Esophagus (tissue), 2 donors: ENCODE results near the gene DUSP10. TPM values are rescaled to one million over a fixed set of nuclear protein-coding genes. Genes with fewer than 3 reads are reported as not detected.

Experiments used
- H3K27ac ChIP-seq, 2 donors: one replicate each; pipeline ENCODE4 v1.5.1; 2013; ENCODE audit warnings: low read depth in 2 of 2, mild to moderate bottlenecking in 2 of 2, inconsistent platforms in 1 of 2, low read length in 1 of 2, moderate library complexity in 1 of 2
- H3K27me3 ChIP-seq, 2 donors: one replicate each; pipeline ENCODE4 v1.6.1; 2013; ENCODE audit warnings: low read length in 2 of 2, control low read depth in 1 of 2, mild to moderate bottlenecking in 1 of 2; ENCODE audit not compliant: insufficient read depth in 2 of 2, control insufficient read depth in 1 of 2
- H3K36me3 ChIP-seq, 2 donors: one replicate each; pipeline ENCODE4 v1.6.1; 2013; ENCODE audit warnings: low read length in 1 of 2; ENCODE audit not compliant: control insufficient read depth in 2 of 2, insufficient read depth in 2 of 2
- H3K4me1 ChIP-seq, 2 donors: one replicate each; pipeline ENCODE4 v1.6.1; 2013; ENCODE audit warnings: low read length in 1 of 2; ENCODE audit not compliant: control insufficient read depth in 2 of 2, insufficient read depth in 2 of 2
- H3K4me3 ChIP-seq, 2 donors: one replicate each; pipeline ENCODE4 v1.5.1; 2013; ENCODE audit warnings: low read length in 2 of 2, mild to moderate bottlenecking in 2 of 2, low read depth in 1 of 2, moderate library complexity in 1 of 2
- H3K9me3 ChIP-seq, 2 donors: one replicate each; pipeline ENCODE4 v1.6.1; 2013; ENCODE audit warnings: mild to moderate bottlenecking in 2 of 2, low read depth in 1 of 2, low read length in 1 of 2, moderate library complexity in 1 of 2; ENCODE audit not compliant: control insufficient read depth in 2 of 2, insufficient read depth in 1 of 2
- WGBS, 2 donors: extraction: QIAGEN DNeasy Blood & Tissue Kit; methylation state at CpG; one replicate each; pipeline ENCODE4 v1.1.7; 2013; 5-methylcytosine and 5-hydroxymethylcytosine counted together
- polyA plus RNA-seq, 2 donors: library from polyadenylated mRNA; stranded (reverse); fragments of 200-250 nt; gene quantifications; one replicate each; pipeline ENCODE4 v1.2.3, GENCODE V29; 2013
- donor health status: healthy with polysubstance abuse.
- donor health status: Bipolar disorder and iron deficiency.

DUSP10 gene
- polyA plus RNA-seq = 1 to 10 TPM; 2.0 to 4.7 TPM

DNA sequence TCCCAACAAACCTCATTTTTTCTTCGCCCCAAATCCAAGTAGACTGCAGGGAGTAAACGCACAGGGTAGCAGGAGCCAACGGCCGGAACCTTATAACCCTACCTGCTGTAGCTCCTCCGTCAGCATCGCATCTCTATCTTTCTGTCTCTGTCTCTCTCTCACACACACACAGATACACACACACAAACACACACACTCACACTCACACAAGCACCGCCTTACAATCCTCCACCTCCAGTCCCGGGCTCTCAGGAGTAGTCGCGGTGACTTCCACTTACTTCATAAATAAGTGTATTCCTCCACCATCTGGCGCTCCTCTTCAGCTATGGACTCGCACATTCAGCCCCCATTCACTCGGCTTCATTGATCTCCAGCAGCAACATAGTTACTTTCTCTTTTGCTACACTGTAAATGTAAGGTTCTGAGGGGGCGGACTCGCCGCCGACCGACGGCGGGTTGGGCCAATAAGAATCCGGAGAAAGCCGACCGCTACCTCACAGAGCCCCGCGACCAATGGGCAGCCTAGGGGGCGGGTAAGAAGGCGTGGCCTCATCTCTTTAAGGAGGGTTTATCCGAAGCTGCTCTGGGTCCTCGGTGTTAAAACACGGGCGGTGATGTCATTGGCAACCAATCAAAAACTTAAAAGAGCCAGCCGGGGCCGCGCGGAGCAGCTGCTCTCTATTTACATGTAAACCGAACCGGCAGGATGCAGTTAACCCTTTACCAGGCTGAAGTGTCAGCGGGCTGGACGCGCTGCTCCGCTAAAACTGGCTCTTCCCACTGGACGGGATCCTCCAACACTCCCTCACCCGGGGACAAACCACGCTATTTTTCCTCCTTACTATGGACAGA, at the start of gene DUSP10:
Gene DUSP10, minus strand, starts transcription at position 387 of the 852 bp plus-strand sequence. CDS start 2,345 bp downstream, outside the sequence.
- H3K4me3 ChIP-seq = peak within 1 kb of the TSS; percentile 65 to 88
- H3K27ac ChIP-seq = peak within 1 kb of the TSS; percentile 98
- no peaks in the 10 kb centered on the region for H3K27me3 ChIP-seq
- H3K36me3 ChIP-seq = peaks cover 0 to 2% of the 10 kb centered on the region in 2 donors
- H3K9me3 ChIP-seq = no peaks in the 10 kb centered on the region
- 0% methylated on average over 44 of the region's 44 CpGs for WGBS, 2 donors
- peaks cover 0 to 14% of the 10 kb centered on the region in 2 donors for H3K4me1 ChIP-seq

DNA sequence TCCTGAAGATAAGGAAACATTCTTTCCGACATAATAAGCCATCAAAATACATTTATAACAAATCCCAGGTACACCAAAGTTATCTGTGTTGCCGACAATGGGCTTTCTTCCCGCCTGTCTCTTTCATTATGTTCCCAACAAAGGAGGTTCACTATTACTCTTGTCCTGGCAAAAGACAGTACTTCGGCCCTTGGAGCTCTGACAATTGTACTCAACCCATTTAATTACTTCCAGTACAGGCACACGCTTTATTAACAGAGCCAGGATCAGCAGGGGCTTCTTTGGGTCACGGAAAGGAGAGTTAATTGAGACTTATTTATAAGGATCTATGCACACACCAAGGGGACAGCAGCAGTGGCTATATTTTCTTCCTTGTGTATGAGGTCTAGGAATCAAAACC, 46.6 kb upstream of the DUSP10 start:
- H3K4me3 ChIP-seq = no peak overlapping the region
- no peaks in the 10 kb centered on the region for H3K9me3 ChIP-seq
- WGBS, 2 donors = 76 to 77% methylated on average over 6 of the region's 6 CpGs
- no peaks in the 10 kb centered on the region for H3K27me3 ChIP-seq
- H3K27ac ChIP-seq = no peak overlapping the region
- H3K36me3 ChIP-seq = no peaks in the 10 kb centered on the region
- H3K4me1 ChIP-seq = peaks cover 0 to 2% of the 10 kb centered on the region in 2 donors

DNA sequence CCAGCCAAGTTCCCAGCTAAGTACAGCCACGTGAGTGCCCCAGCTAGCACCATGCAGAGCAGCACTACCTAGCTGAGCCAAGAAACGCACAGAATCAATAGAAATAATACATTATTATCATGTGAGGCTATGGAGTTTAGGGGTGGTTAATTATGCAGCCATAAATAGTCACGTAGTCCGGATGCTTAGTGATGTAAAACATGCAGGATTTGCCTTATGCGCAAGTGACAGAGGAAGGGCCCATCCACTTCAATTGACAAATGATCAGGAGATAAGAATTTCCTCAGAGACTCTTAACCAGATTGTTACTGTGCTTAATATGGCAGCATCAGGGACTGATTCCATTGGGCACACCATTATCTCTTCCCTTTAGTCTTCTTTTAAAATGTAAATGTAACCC, 44.8 kb upstream of the DUSP10 start:
- Histone ChIP-seq H3K4me3 (no peak overlapping the region), H3K36me3 (no peaks in the 10 kb centered on the region), H3K27me3 (no peaks in the 10 kb centered on the region), H3K4me1 (peaks cover 0 to 2% of the 10 kb centered on the region in 2 donors), H3K27ac (no peak overlapping the region), H3K9me3 (no peaks in the 10 kb centered on the region)
- 91 to 94% methylated on average over 5 of the region's 5 CpGs for WGBS, 2 donors

DNA sequence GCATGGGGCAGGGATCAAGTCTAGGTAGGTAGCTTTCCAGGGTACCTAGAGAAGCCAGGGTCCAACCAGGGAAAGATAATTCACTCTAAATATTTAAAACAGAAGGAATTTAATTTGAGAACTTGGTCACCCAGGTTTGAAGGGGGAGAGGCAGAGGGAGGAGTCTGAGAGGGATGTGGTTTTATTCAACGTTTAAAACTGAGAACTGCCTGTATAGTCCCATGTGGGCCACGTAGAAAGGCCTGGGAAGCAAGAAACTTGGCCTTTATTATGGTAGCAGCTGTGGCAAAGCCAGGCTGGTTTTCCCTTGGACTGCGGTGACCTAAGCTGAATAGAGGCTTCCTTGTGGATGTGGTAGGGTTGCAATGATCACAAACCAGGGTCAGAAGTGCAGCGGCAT, 42.0 kb upstream of the DUSP10 start:
- H3K27ac ChIP-seq = no peak overlapping the region
- peaks cover 0 to 2% of the 10 kb centered on the region in 2 donors for H3K4me1 ChIP-seq
- H3K27me3 ChIP-seq = no peaks in the 10 kb centered on the region
- H3K36me3 ChIP-seq = no peaks in the 10 kb centered on the region
- no peaks in the 10 kb centered on the region for H3K9me3 ChIP-seq
- WGBS, 2 donors = 63 to 70% methylated on average over 4 of the region's 4 CpGs
- H3K4me3 ChIP-seq = no peak overlapping the region

DNA sequence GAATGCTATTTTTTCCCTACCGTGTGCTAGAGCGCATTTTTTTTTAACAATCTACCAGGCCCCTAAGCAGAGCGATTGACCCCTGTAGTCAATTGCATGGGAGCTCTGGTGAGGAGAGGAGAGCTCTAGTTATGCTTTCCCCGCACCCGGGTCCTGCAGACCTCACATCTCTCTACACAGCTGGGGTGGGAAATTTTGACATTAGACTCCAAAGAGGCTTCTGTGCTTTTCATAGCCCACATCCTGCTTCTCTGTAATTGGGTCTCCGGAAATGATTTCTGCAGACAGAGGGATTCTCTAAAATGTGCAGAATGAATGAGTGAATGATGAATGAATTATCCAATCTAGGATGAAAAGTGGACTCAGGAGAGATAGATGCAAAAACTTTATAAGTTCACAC, 41.5 kb upstream of the DUSP10 start:
- Histone ChIP-seq H3K27me3 (no peaks in the 10 kb centered on the region), H3K4me3 (no peak overlapping the region), H3K27ac (no peak overlapping the region), H3K9me3 (no peaks in the 10 kb centered on the region), H3K36me3 (no peaks in the 10 kb centered on the region), H3K4me1 (peaks cover 0 to 2% of the 10 kb centered on the region in 2 donors)
- 77 to 81% methylated on average over 6 of the region's 6 CpGs for WGBS, 2 donors

DNA sequence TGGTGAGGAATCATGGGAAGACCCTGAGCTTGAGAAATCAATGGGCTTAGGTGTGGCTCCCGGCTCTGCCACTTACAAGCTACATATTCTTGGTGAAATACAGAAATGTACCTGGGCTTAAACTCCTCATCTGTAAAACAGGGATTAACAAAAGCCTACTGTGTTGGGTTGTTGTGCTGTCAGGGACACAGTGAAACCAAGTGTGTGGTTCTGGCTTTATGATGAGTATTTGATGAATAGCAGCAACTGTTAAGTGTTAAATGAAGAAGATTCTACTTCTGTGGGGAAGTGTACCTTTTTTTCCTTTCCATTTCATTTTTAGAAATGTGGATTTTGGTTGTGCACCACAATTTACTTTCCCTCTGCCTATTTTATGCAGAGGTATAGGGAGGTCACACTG, 41.1 kb upstream of the DUSP10 start:
- no peak overlapping the region for H3K4me3 ChIP-seq
- H3K27ac ChIP-seq = no peak overlapping the region
- whole genome bisulfite sequencing, 2 donors = 87% methylated on average over 1 of the region's 1 CpG
- H3K27me3 ChIP-seq = no peaks in the 10 kb centered on the region
- H3K36me3 ChIP-seq = no peaks in the 10 kb centered on the region
- H3K9me3 ChIP-seq = no peaks in the 10 kb centered on the region
- peaks cover 0 to 2% of the 10 kb centered on the region in 2 donors for H3K4me1 ChIP-seq

DNA sequence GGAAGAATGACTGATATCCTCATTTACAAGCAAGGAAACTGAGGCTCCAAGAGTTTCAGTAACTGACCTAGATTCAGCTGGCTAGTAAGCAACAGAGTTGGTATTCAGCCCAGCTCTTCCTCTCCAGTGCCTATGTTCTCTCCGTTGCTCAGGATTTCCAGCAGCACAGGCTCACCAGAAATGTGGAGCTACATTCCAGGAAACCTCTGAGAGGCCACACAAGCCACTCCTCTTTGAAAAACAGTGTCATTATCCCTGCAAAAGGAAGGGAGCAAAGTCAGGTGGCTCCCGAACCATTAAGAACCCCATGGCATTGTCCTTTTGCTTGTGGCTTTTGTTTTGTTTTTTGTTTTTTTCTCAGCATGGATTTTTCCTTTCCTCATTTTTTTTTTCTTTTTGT, 40.6 kb upstream of the DUSP10 start:
- whole genome bisulfite sequencing, 2 donors = 64 to 68% methylated on average over 2 of the region's 2 CpGs
- H3K27me3 ChIP-seq = no peaks in the 10 kb centered on the region
- H3K4me1 ChIP-seq = peaks cover 0 to 2% of the 10 kb centered on the region in 2 donors
- no peaks in the 10 kb centered on the region for H3K9me3 ChIP-seq
- no peak overlapping the region for H3K4me3 ChIP-seq
- H3K27ac ChIP-seq = no peak overlapping the region
- H3K36me3 ChIP-seq = no peaks in the 10 kb centered on the region

DNA sequence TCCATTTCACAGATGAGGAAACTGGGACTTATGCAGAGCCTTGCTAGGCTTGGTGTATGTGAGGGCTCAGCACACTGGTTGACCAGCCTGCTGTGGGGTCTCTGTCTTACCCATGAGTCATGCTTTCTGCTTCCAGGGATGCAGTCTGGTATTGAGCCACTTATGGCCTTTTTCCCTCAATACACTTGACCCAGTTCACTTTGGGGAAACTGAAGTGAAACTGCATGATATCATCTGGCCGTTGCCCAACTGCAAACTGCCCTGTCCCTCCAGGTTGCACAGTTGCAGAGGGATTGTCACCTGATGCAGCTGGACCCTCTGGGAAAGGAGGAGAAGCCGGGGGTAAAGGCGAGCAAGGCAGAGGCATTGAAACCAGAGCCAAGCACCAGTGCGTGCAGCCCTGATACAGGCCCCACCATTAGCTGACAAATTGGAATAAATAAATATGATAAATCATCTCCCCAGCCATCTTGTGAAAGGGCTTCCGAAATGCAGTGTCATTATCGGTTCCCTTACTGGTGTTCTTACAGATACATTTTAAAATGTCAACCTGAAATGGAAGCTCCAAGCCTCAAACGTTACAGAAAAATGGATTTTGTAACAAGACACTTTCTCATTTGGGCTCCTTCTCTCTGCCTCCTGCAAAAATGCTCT, 39.3 kb upstream of the DUSP10 start:
- WGBS, 2 donors = 77 to 83% methylated on average over 7 of the region's 7 CpGs
- no peak overlapping the region for H3K4me3 ChIP-seq
- no peak overlapping the region for H3K27ac ChIP-seq
- no peaks in the 10 kb centered on the region for H3K9me3 ChIP-seq
- H3K4me1 ChIP-seq = peaks cover 0 to 5% of the 10 kb centered on the region in 2 donors
- no peaks in the 10 kb centered on the region for H3K27me3 ChIP-seq
- no peaks in the 10 kb centered on the region for H3K36me3 ChIP-seq

DNA sequence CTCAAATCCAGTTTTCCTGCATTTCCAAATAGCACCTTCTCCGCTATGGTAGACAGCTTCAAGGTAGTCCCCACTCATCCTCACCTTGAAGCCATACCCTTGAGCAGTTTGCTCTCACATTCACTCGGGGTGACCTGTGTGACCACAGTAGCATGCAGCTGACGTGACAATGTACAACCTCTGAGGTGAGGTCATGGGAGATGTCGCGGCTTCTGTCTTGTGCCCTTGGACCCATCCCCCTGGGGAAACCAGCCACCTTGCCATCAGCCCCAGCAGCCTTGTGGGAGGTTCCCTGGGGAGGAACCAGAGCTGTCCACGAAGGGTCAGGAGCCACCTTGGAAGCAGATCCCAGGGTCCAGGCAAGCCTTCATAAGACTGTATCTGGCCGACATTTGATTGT, 38.3 kb upstream of the DUSP10 start:
- 91 to 95% methylated on average over 7 of the region's 7 CpGs for WGBS, 2 donors
- H3K27me3 ChIP-seq = no peaks in the 10 kb centered on the region
- H3K4me3 ChIP-seq = no peak overlapping the region
- H3K36me3 ChIP-seq = no peaks in the 10 kb centered on the region
- peaks cover 0 to 5% of the 10 kb centered on the region in 2 donors for H3K4me1 ChIP-seq
- no peaks in the 10 kb centered on the region for H3K9me3 ChIP-seq
- H3K27ac ChIP-seq = no peak overlapping the region
